Effector memory CD8-positive, alpha-beta T cell (primary cell): ENCODE data around the gene MAP3K12.
A peak's percentile ranks its signal among the peaks of the same experiment; 100 is the strongest.
"Not testable (repeated sequence)": the region's sequence is repeated elsewhere in the genome, so short reads cannot be mapped to it uniquely, and the experiment has no call there.

Source experiments
- ATAC-seq: fragments of 150-1000 bp; cut with Tn5 transposase; replicated peaks from 2 replicates; pipeline ENCODE4 v1.10.0; 2021; ENCODE audit warnings: mild to moderate bottlenecking, moderate library complexity
- DNase-seq, 3 experiments: peaks; one replicate each; pipeline ENCODE4 v3.0.0; 2021
- H3K27ac Mint-ChIP-seq, 2 donors: one replicate each; pipeline ENCODE4 v1.8.0; 2022; ENCODE audit warnings: mild to moderate bottlenecking in 2 of 2, mixed read lengths in 2 of 2, moderate library complexity in 2 of 2
- H3K27me3 Mint-ChIP-seq, 2 donors: one replicate each; pipeline ENCODE4 v1.8.0; 2022; ENCODE audit warnings: mixed read lengths in 2 of 2
- H3K36me3 Mint-ChIP-seq: one replicate; pipeline ENCODE4 v1.8.0; 2022; ENCODE audit warnings: mild to moderate bottlenecking, moderate library complexity, mixed read lengths; ENCODE audit not compliant: insufficient read depth
- H3K4me1 Mint-ChIP-seq, 2 donors: one replicate each; pipeline ENCODE4 v1.8.0; 2022; ENCODE audit warnings: low read depth in 2 of 2, mixed read lengths in 2 of 2
- H3K4me3 Mint-ChIP-seq, 2 donors: one replicate each; pipeline ENCODE4 v1.8.0; 2022; ENCODE audit warnings: mild to moderate bottlenecking in 2 of 2, mixed read lengths in 2 of 2, moderate library complexity in 2 of 2
- H3K9me3 Mint-ChIP-seq, 2 donors: one replicate each; pipeline ENCODE4 v1.8.0; 2022; ENCODE audit warnings: mixed read lengths in 2 of 2

Gene MAP3K12

DNA sequence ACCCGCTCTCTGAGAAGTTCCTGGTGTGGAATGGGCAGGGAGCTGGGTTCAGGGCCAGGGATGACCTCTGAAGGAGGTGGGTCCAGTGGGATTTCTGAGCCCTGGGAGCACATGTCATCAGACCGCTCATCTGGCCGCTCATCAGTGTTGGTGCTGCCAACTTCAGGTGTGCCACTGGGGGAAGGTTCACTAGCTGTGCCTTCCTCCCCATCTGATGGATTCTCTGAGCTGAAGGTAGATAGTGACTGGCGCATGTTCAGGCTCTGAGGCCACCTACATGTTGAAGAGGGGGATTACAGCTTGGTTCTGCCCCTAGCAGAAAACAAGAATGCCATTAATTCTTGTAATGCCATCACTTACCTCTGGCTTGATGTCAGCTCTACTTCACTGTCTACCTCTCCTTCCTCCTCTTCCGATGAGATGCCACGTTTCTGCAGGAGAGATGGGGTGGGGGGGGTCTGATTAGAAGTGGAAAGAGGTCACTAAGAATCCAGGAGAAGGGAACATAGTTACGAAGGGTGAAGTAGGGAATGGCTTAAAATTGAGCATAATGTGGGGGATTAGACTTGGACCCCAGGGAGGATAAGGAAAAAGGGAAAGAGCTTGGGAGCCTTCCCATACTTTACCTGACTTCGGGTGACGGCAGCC, 17.2 kb downstream of the MAP3K12 start:
- no peaks in the 10 kb centered on the region for H3K9me3 Mint-ChIP-seq
- DNase-seq (no peak), ATAC-seq (peak; percentile 41)
- peak overlapping the region in 1 of 2 donors; percentile 82 for H3K27ac Mint-ChIP-seq
- H3K4me3 Mint-ChIP-seq: no peak overlapping the region
- no peaks in the 10 kb centered on the region for H3K27me3 Mint-ChIP-seq
- H3K36me3 Mint-ChIP-seq: peaks cover 97% of the 10 kb centered on the region
- H3K4me1 Mint-ChIP-seq: peaks cover 8 to 13% of the 10 kb centered on the region in 2 donors

DNA sequence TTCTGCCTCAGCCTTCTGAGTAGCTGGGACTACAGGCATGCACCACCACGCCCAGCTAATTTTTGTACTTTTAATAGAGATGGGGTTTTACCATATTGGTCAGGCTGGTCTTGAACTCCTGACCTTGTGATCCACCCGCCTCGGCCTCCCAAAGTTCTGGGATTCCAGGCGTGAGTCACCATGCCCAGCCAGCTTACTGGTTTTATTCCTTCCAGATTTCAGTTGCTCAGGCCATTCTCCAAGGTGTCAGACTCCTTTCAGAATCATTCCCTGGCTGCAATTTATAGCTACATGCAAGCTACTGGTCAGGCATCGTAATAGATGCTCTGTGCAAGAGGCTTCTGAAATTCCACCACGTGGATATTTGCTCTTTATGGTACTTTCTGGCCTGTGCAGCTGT, 17.8 kb downstream of the MAP3K12 start:
- Mint-ChIP-seq H3K27ac (peak overlapping the region in 1 of 2 donors; percentile 82), H3K36me3 (peaks cover 99% of the 10 kb centered on the region), H3K4me1 (peaks cover 11% of the 10 kb centered on the region in 2 donors)
- H3K4me3 Mint-ChIP-seq, ATAC-seq, H3K27me3 Mint-ChIP-seq, DNase-seq, H3K9me3 Mint-ChIP-seq: not testable (repeated sequence)

DNA sequence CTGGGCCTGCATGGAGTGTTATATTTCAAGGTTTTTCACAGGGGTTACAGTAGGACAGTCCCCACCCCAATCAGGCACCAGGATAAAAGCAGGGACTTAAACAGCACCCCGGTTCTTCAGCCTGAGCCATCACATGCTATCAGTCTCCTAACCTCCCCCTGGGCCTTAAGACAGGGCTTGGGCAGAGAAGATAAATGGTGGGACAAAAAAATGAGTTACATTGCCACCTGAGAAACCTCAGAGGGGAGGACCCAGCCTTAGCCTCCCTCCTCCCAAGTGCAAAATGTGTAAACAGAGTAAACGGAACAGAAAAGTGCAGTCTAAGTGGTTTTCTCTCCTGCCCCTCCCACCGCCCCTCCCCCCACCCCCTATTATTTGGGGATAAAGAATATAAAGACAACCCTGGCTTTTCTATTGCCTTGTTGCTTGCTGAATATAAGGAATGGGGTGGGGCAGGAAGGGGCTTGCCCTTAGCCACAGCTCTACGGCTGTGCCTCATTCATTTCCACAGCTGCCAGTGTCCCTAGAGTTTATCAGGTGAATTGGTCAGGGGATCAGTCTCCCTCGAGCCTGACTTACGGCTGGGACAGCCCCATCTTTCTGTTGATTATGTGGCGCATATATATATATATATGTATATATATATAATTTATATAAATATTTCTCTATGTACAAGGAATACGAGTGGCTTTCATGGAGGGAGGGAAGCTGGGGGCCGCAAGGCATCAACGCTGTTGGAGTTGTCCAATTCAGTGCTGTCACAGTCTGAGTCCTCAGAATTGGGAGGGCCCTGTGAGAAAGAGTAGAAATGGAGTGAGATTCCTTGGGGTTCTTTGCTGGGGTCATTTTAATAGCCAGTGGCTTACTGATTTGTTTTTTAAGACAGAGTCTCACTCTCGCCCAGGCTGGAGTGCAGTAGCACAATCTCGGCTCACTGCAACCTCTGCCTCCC, 18.5 kb downstream of the MAP3K12 start:
- ATAC-seq (no peak), DNase-seq (no peak)
- H3K36me3 Mint-ChIP-seq: peaks cover 99% of the 10 kb centered on the region

DNA sequence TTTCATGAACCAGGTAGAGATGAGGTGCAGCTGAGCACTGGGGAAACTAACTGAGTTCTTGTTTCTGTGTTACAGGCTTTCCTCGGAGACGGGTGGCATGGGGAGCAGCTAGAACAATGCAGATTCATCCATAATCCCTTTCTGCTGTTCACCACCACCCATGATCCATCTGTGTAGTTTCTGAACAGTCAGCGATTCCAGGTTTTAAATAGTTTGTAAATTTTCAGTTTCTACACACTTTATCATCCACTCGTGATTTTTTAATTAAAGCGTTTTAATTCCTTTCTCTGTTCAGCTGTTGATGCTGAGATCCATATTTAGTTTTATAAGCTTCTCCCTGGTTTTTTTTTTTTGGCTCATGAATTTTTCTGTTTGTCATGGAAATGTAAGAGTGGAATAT, 19.9 kb downstream of the MAP3K12 start:
- Mint-ChIP-seq H3K4me3 (no peak overlapping the region), H3K4me1 (peaks cover 12 to 26% of the 10 kb centered on the region in 2 donors), H3K9me3 (no peaks in the 10 kb centered on the region), H3K27me3 (no peaks in the 10 kb centered on the region), H3K36me3 (peaks cover 99% of the 10 kb centered on the region), H3K27ac (no peak overlapping the region)
- no peak for ATAC-seq
- no peak for DNase-seq

More for the DNA sequence above, 18.5 kb downstream of the MAP3K12 start:
- peaks cover 8 to 15% of the 10 kb centered on the region in 2 donors for H3K4me1 Mint-ChIP-seq
- no peak overlapping the region for H3K4me3 Mint-ChIP-seq
- no peaks in the 10 kb centered on the region for H3K9me3 Mint-ChIP-seq
- H3K27me3 Mint-ChIP-seq: no peaks in the 10 kb centered on the region
- peak overlapping the region in 1 of 2 donors; percentile 82 for H3K27ac Mint-ChIP-seq

DNA sequence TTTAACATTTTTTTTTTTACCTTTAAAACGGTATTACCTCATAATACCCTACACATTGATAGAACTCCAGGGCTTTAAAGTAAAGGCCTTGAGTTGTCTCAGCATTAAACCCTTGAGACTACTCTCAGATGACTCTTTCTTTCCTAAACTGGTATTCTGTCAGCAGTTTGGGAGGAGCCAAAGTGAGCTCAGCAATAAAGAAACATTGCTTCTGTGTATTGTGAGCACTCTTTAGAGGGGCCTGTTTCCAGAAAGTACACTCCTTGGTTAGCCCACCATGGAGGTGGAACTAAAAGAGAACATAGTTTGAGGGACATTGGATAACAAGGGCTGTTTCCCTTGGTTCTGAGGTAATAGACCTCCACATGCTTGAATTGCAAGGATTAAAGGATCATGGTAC, 20.4 kb downstream of the MAP3K12 start:
- Mint-ChIP-seq H3K9me3 (no peaks in the 10 kb centered on the region), H3K36me3 (peaks cover 99% of the 10 kb centered on the region)

DNA sequence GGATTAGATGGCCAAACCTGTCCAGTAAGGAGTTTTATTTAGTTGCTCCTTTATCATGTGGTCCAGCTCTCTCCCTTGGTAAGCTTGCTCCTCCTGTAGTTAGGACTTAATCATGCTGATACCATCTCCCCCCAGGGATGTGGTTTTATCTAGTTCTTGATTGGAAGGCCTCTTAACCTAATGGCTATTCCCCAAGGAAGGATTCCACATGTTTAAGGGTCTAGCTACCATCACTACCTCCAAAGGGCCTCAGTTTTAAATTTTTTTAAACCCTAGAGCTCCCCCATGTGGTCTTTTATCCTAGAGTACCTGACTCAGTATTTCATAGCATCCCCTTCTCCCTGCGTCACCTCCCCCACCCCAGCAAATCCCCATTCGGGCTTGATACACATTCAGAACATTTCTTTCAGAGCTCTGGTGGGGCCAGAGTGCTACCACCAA, 22.5 kb downstream of the MAP3K12 start:
- no peak for DNase-seq
- Mint-ChIP-seq H3K27ac (peak overlapping the region; percentile 58 to 82), H3K4me3 (no peak overlapping the region), H3K36me3 (peaks cover 100% of the 10 kb centered on the region), H3K4me1 (peaks cover 18 to 48% of the 10 kb centered on the region in 2 donors), H3K27me3 (no peaks in the 10 kb centered on the region), H3K9me3 (no peaks in the 10 kb centered on the region)
- ATAC-seq: peak; percentile 41

More for the DNA sequence above, 20.4 kb downstream of the MAP3K12 start:
- Mint-ChIP-seq H3K4me1 (peaks cover 12 to 31% of the 10 kb centered on the region in 2 donors), H3K27me3 (no peaks in the 10 kb centered on the region), H3K27ac (peak overlapping the region; percentile 56 to 71), H3K4me3 (no peak overlapping the region)
- no peak for DNase-seq
- ATAC-seq: no peak

DNA sequence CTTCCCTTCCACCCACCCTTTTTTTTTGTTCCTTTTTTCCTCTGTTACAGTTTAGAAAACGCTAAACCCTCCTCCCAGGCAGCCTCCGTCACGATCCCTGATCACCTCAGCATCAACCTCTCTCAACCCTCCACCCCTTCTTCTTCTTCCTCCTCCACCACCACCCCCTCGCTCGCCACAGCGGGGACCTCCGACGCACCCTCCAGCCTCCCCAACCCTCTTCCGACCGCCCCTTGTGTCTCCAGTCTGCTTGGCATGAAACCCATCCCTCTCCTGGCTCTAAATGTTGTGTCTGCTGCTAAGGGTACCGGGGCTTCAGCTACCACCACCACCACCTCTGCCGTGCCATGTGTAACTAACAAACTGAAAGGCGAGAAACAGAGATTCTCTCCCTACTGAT, 24.4 kb downstream of the MAP3K12 start:
- peak overlapping the region; percentile 64 to 96 for H3K27ac Mint-ChIP-seq
- peaks cover 100% of the 10 kb centered on the region for H3K36me3 Mint-ChIP-seq
- no peaks in the 10 kb centered on the region for H3K27me3 Mint-ChIP-seq
- ATAC-seq (peak; percentile 56), DNase-seq (no peak)
- H3K4me1 Mint-ChIP-seq: peaks cover 25 to 58% of the 10 kb centered on the region in 2 donors
- H3K9me3 Mint-ChIP-seq: no peaks in the 10 kb centered on the region
- peak overlapping the region in 1 of 2 donors; percentile 34 for H3K4me3 Mint-ChIP-seq

DNA sequence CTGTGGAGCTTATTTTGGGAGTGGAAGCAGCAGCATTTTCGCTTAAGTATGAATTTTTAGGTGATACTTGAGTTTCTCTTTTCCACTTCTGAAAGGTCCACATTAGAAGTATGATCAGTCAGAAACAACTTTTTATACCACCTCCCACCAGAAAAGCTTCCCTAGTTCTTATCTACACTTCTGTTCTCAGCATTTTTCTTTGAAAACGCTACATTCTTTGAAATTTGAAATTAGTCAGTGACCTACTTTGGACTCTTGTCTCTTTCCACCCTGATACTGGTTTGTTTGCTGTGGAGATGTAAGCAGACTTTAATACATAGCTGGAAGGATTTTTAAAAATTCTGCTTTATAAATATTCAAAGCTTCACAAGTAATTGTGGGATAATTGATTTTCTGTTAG, 25.2 kb downstream of the MAP3K12 start:
- ATAC-seq: no peak
- Mint-ChIP-seq H3K36me3 (peaks cover 100% of the 10 kb centered on the region), H3K27me3 (no peaks in the 10 kb centered on the region), H3K4me3 (peak overlapping the region in 1 of 2 donors; percentile 34), H3K9me3 (no peaks in the 10 kb centered on the region), H3K4me1 (peaks cover 25 to 58% of the 10 kb centered on the region in 2 donors), H3K27ac (peak overlapping the region; percentile 49 to 64)
- DNase-seq: no peak

DNA sequence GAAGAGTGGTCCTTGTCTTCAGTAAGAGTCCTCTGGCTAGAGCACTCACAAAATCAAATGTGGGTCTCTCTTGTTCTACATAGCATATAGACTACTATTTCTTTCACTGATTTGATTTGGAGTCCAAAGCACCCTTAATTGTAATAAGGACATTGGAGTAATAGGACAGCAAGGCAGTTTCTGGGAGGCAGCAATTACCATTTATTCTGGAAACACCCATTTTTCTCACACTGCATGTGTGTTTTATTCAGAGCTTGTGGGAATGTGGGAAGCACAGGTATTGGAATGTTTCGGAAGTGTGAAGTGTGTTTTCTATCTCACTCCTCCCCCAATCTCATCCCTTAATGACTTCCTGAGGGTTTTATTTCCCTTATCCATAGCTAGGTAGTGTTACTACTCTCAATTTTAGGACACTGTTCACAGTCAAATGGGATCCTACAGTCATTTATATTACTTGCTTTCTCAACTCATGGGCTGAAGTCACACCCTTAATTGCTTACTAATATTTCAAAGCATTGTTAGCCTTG, 27.1 kb downstream of the MAP3K12 start:
- DNase-seq (no peak), ATAC-seq (no peak)
- H3K27me3 Mint-ChIP-seq: no peaks in the 10 kb centered on the region
- H3K9me3 Mint-ChIP-seq: no peaks in the 10 kb centered on the region
- H3K27ac Mint-ChIP-seq: peak overlapping the region; percentile 42 to 69
- H3K4me1 Mint-ChIP-seq: peaks cover 29 to 64% of the 10 kb centered on the region in 2 donors
- H3K4me3 Mint-ChIP-seq: no peak overlapping the region
- peaks cover 100% of the 10 kb centered on the region for H3K36me3 Mint-ChIP-seq

DNA sequence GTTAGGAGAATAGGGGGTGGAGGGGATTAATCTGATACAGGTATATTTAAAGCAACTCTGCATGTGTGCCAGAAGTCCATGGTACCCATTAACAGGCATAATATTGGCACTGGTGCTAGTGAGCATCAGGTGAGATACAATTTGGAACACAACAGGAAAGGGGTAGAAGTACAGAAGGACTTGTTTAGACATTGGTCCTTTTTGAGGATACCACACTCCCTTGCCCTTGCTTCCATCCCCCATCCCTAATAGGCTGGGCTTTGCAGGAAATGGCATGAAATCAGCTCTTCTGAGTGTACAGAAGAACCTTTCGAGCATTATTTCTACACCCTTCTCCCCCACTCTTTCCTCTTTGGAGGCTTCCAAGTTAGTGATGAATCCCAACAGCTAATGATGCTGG, 31.0 kb downstream of the MAP3K12 start:
- DNase-seq (no peak), ATAC-seq (no peak)
- Mint-ChIP-seq H3K4me1 (peaks cover 28 to 47% of the 10 kb centered on the region in 2 donors), H3K27me3 (no peaks in the 10 kb centered on the region), H3K27ac (peak overlapping the region in 1 of 2 donors; percentile 65), H3K9me3 (no peaks in the 10 kb centered on the region), H3K4me3 (no peak overlapping the region), H3K36me3 (peaks cover 100% of the 10 kb centered on the region)

DNA sequence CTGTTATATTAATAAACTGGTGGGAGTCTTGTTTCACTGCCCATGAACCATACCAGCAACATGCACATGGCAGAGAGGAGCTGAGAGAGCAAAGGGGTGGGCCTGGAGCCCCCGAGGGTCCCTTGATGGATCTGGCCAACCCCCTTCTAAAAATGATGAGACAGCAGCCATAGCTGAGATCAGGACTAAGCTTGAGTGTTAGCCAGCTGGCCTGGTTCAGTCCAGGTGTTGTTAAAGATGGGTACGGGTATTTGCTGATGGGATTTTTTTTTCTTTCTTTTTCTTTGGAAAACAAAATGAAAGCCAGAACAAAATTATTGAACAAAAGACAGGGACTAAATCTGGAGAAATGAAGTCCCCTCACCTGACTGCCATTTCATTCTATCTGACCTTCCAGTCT, 31.4 kb downstream of the MAP3K12 start:
- Mint-ChIP-seq H3K4me3 (no peak overlapping the region), H3K27ac (peak overlapping the region in 1 of 2 donors; percentile 26), H3K27me3 (no peaks in the 10 kb centered on the region), H3K4me1 (peaks cover 26 to 48% of the 10 kb centered on the region in 2 donors), H3K9me3 (no peaks in the 10 kb centered on the region), H3K36me3 (peaks cover 100% of the 10 kb centered on the region)
- no peak for ATAC-seq
- no peak for DNase-seq

DNA sequence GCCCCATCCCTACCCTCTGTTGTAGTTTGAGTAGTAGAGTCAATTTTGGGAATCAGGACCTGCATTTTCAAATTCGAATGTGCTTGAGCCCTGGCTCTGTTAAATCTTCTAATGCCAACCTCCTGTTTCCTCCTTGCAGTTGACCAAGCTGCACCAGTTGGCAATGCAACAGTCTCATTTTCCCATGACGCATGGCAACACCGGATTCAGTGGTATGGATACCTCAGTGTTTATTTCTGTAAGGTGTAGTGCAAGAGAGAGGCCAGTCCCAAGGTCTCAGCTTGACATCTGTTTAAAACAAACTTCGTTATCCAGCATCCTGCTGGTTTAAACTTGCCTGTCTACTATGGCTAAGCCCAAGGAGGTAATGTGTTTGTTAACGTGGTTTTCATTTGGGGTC, 32.2 kb downstream of the MAP3K12 start:
- H3K4me3 Mint-ChIP-seq: no peak overlapping the region
- H3K36me3 Mint-ChIP-seq: peaks cover 100% of the 10 kb centered on the region
- H3K27me3 Mint-ChIP-seq: no peaks in the 10 kb centered on the region
- no peak for DNase-seq
- ATAC-seq: no peak
- H3K9me3 Mint-ChIP-seq: no peaks in the 10 kb centered on the region
- peak overlapping the region; percentile 4 to 26 for H3K27ac Mint-ChIP-seq
- H3K4me1 Mint-ChIP-seq: peaks cover 23 to 47% of the 10 kb centered on the region in 2 donors

DNA sequence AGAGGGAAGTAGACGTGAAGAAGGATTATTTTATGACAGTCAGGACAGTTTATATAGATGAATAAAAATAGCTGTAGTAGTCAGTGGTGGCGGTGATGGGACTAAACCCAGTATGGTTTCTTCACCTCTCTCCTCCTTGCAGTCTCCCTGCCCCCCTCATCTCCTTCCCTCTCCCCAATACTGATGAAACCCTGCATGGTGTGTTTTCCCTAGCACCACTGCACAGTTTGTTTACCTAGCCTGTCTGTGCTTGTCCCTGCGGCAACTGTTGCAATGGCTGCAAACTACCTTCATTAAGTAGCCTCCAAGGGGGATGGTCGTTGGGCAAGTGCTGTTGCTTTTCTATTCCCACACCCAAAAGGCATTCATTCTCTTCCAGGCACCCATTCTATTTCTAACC, 32.6 kb downstream of the MAP3K12 start:
- no peaks in the 10 kb centered on the region for H3K27me3 Mint-ChIP-seq
- peak overlapping the region in 1 of 2 donors; percentile 4 for H3K27ac Mint-ChIP-seq
- DNase-seq (no peak), ATAC-seq (no peak)
- H3K4me1 Mint-ChIP-seq: peaks cover 19 to 43% of the 10 kb centered on the region in 2 donors
- H3K4me3 Mint-ChIP-seq: no peak overlapping the region
- peaks cover 100% of the 10 kb centered on the region for H3K36me3 Mint-ChIP-seq
- H3K9me3 Mint-ChIP-seq: no peaks in the 10 kb centered on the region
